Keratinocyte (primary cell): ENCODE data around the gene TLCD1.

Experiments used
- CTCF ChIP-seq, 3 experiments: IDR thresholded peaks in 1 of 3; conservative IDR thresholded peaks in 1 of 3; optimal IDR thresholded peaks in 1 of 3; 2 replicates in 2 of 3; 3 replicates in 1 of 3; pipeline versions ENCODE3 to v1.5.1; 2011; ENCODE audit warnings: low read length in 3 of 3, mild to moderate bottlenecking in 3 of 3, moderate library complexity in 2 of 3, control low read depth in 1 of 3, inconsistent platforms in 1 of 3; ENCODE audit not compliant: insufficient read depth in 2 of 3; ENCODE audit errors: extremely low read depth in 1 of 3
- EZH2 ChIP-seq: IDR thresholded peaks from one replicate; pipeline ENCODE4 v1.6.1; 2012; ENCODE audit warnings: inconsistent platforms, mild to moderate bottlenecking, low read length, moderate library complexity

- no peak for TF ChIP-seq CTCF (optimal IDR thresholded peaks at IDR 0.05 in 1 of 3, IDR thresholded peaks at IDR 0.05 in 1 of 3, conservative IDR thresholded peaks at IDR 0.05 in 1 of 3; ENCODE audit: extremely low read depth in 1 of 3, insufficient read depth in 2 of 3, low read length in 3 of 3)
- no peak for TF ChIP-seq EZH2
Observed at GRCh38 chr17:28710861-28711722, 14.9 kb downstream of the TLCD1 start.
